ENCODE results near the gene ARL3.

DNA sequence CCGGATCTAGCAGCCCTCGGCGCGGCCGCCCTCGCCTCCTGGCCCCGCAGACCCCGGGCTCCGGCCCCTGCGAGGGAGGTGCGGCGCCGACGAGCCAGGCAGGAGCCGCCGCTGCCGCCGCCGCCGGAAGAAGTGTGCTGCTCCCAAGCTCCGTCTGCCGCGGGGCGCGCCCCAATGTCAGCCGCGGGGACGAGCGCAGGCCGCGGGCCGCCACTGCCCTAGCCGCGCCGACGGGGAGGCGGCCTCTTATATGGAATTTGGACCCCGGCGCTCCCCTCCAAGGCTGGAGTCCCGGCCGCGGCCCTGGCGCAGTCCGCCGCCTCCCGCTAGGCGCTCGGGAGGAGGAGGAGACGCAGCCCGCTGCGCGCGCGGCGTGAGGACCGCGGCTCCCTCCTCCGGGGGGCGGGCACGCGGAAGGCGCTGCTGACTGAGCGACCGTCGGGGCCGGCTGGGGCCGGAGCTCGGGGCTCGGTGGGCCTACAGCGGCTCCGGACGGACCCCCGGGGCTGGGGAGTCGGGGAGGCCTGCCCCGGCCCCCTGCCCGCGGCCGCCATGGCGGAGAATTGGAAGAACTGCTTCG is 70.0 kb downstream of the ARL3 start, which contains the start of gene TRIM8:
- TF ChIP-seq, protein P1, sequence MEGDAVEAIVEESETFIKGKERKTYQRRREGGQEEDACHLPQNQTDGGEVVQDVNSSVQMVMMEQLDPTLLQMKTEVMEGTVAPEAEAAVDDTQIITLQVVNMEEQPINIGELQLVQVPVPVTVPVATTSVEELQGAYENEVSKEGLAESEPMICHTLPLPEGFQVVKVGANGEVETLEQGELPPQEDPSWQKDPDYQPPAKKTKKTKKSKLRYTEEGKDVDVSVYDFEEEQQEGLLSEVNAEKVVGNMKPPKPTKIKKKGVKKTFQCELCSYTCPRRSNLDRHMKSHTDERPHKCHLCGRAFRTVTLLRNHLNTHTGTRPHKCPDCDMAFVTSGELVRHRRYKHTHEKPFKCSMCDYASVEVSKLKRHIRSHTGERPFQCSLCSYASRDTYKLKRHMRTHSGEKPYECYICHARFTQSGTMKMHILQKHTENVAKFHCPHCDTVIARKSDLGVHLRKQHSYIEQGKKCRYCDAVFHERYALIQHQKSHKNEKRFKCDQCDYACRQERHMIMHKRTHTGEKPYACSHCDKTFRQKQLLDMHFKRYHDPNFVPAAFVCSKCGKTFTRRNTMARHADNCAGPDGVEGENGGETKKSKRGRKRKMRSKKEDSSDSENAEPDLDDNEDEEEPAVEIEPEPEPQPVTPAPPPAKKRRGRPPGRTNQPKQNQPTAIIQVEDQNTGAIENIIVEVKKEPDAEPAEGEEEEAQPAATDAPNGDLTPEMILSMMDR (IDR thresholded peaks at IDR 0.05) = no peak
- no peak for TF ChIP-seq POLR2A (IDR thresholded peaks at IDR 0.05)

Data from body of pancreas (tissue), 4 donors.